GM21737 (cell line): ENCODE results near the gene ZNF362.
A peak's percentile ranks its signal among the peaks of the same experiment; 100 is the strongest.

Source experiments
- ATAC-seq: cut with Tn5 transposase; IDR thresholded peaks from one replicate; pipeline ENCODE4 v1.9.1; 2021; ENCODE audit warnings: mild to moderate bottlenecking, moderate library complexity; ENCODE audit not compliant: unreplicated experiment

The ZNF362 gene

DNA sequence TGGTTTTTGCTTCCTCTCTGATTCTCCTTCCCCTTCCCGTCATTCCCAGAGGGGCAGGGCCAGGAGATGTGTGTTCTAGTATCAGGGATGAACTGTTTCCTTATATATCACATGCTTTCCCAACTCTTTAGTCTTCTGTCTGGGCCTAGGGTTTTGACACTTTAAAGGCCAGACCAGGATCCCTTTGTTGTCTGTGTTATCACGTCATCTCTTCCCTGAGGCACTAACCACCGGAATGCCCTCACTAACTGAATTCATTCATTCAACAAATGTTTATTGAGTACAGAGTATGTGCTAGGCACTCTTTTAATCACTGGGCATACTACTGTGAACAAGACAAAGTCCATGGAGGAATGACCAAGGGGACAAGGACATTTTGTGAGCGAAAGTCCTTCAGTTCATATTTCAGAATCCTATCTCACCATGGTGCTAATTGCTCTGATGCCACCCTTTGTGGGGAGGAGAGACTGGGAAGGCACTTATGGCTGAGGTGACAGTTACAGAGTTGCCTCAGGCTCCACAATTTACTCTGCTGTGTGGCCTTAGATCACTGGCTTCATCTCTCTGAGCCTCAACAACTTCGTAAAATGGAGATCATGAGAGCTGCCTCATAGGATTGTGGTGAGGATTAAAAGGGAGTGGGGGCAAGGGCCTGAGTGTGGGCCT, 12.0 kb upstream of the ZNF362 start:
- ATAC-seq: no peak

DNA sequence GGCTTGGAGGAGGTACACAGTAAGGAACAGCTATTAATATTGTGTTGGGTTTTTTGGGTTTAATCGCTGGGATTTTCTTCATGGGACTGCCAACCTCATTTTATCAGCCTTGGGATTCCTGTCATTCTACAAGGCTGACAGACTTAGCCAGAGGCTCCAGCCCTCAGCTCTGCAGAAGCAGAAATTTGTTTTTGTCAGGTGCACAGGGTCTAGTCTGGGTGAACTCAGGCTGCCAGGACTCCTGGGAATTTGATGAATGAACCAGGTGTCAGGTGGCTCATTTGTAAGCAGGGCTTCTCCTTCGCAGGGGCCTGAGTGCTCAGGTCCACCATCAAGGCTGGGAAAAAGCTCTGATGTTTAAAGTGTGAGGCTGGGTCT, 11.5 kb upstream of the ZNF362 start:
- ATAC-seq: no peak

DNA sequence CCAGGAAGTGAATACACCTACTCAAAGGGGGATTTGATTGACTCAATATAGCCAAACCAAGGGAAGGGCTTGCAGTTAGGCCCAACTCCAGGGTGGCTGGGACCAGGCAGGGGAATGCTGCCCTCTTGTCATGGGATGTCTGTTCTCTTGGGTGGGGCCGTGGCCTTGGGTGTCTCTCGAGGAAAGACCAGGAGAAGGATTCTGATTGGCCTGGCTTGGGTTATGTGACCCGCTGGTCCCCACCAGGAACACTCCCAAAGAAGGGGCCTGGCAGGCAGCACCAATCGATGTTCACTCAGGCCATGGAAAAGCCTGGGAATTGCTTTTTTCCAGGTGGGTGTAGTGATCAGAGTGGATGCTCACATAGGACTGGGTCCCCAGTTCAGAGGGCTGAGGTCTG, 10.1 kb upstream of the ZNF362 start:
- ATAC-seq: no peak

DNA sequence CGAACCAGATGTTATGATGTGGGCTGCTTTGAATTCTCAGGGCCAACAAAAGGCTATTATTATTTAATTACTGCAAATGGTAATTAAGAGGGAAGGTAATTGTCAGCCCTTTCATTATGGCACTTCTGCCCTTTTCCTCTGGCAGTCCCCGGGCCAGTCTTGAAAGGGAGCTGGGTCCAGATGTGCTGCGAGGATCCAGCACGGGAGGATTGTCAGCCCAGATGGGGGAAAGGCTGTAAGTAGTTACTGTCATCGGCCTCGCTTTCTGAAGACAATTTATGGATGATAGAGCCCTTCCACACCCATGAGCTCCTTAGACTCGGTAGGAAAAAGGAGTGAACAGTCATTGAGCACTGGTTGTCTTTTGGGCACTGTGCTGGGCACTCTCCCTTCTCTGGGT, 8.7 kb upstream of the ZNF362 start:
- no peak for ATAC-seq

DNA sequence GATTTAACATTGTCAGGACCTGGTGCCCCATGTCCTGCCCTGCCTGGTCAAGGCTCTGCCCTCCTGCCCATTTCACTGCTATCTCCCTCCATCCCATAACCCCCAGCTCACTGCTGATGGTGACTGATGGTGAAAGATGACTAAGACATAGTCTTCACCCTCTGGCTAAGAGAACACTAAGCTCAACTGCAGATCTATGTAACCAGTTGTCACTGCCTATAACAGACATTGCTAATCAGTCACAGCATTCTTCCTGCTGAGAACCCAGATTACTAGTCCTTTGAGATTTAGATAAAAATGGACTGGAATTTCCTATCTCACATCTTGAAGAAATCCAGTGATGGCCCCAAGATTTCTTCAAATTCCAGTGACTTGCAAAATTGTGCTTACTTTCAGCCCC, 8.0 kb upstream of the ZNF362 start:
- no peak for ATAC-seq

DNA sequence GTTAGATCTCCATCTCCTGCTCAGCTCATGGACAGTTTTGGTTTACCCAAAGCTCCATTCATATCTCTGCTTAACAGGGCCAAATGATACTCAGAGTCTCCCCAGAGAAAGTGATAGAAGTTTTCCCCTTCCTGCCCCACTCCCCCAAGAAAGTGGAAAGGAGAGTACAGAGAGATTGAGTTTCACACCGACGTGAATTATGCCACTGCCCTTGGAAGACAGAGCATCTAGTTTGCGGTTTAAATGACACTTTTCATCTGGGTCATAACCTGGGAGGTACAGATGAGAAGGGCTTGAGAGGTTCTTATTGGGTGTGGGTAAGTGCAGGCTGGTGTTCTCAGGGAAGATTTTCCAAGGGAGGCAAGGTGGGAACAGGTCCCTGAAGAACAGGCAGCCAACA, 6.9 kb upstream of the ZNF362 start:
- ATAC-seq: no peak

DNA sequence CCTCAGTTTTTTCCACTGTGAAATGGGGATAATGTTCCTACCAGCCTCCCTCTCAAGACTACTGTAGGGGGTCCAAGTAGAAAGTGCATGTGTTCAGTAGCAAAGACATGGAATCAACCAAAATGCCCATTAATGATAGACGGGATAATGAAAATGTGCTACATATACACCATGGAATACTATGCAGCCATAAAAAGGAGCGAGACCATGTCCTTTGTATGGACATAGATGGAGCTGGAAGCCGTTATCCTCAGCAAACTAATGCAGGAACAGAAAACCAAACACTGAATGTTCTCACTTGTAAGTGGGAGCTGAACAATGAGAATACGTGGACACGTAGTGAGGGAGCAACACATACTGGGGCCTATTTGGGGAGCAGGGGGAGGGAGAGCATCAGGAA, 6.1 kb upstream of the ZNF362 start:
- ATAC-seq: no peak

DNA sequence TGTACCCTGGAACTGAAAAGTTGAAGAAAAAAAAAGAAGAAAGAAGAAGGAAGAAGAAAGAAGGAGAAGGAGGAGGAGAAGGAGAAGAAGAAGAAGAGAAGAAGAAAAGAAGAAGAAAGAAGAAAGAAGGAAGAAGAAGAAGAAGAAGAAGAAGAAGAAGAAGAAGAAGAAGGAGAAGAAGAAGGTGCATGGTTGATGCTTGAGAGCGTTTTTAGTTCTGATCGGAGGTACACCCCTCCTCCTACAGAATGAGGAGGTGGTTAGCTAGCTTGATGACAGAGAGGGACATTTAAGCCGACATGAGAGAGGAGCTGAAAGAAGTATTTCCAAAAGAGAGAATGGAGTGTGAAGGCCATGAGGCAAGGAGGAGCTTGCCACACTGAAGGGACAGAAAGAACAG, 5.6 kb upstream of the ZNF362 start:
- ATAC-seq: no peak

DNA sequence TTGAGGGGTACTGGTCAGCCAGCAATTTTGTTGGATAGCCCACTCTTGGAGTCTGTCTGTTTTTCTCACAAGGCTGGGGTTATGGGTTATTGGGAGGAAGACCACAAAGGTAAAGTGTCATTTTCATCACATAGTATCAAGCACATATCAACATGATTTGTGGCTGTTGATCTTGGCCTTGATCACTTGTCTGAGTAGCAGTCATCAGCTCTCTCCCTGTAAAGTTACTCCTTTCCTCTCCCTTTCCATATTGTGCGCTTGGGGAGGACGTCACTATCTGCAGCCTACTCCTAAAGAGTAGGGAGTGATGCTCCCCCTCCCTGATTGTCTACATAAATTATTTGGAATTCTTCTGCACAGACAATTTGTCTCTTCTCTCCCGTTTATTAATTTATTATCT, 1.8 kb upstream of the ZNF362 start:
- ATAC-seq: no peak

DNA sequence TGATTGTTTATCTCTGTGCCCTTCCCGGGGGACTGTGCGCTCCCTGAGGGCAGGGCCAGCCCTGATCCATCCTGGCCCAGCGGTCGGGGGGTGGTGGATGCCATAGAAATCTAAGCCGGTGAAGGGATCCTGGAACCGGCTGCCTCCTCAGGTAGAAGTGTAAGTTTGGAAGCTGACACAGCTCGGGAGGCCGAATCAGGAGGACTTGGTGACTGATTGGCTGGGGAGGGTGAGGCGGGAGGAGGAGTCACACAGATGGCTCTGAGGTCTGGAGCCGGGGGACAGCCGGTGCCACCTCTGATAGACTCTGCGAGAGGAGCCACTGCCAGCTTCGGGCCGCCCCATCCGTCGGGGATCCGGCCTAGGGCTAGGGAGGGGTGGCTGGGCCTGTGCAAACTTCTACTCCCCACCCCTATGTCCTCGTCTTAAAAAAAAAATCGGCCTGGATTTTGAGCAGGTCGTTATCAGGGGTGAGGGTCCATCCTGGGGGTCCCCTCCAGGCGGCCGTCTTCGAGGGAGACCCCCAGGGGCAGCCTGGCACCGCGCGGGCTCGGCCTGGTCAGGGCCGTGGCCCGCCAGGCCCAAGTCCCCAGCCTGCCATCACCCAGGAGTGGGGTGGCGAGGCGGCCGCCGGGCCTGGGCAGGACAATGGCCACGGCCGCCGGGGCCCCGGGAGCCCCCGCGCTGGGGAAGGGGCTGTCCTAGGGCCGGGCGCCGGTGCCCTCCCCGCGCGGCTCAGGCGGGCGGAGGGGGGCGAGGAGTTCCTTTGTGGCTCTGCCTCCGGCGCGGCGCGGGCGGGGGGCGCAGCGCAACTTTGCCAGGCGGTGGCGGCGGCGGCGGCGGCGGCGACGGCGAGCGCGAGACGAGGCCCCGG, 708 bp upstream of the ZNF362 start:
- peak; percentile 15 for ATAC-seq

DNA sequence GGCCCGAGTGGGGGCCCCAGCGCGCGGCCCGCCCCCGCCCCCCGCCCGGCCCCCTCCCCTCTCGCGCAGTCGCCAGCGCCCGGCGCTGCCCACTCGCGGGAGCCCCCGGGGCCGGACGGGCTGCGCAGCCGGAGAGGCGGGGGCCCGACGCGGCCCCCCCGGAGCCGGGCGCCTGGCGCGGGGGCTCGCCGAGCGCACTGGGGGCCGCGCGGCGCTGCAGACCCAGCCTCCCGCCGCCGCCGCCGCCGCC, 146 bp upstream of the ZNF362 start:
- ATAC-seq: no peak

DNA sequence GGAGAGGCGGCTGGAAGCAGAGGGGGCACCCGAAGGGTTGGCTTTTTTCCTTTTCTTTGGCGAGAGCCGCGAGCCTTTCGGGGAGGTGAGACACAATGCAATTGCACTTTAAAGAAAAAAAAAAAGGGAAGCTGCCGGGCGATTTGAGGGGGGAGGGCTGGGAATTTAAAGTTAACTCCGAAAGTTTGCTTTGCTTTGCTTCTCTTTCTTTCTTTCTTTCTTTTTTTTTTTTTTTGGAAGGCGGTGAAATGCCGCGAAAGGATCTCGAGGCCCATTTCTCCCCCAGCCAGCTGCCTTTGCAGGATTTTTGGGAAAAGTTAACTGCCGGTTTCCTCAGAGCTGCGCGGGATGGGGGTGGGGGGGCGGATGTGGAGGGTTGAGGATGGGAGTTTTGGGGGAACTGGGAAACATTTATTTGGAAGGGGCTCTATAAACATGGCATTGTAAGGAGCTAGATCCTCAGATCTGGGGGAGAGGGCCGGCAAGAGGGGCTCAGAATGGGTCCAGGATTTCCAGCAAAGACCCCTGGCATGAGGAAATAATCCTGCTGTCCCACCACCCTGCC, 997 bp downstream of the ZNF362 start:
- ATAC-seq: no peak

DNA sequence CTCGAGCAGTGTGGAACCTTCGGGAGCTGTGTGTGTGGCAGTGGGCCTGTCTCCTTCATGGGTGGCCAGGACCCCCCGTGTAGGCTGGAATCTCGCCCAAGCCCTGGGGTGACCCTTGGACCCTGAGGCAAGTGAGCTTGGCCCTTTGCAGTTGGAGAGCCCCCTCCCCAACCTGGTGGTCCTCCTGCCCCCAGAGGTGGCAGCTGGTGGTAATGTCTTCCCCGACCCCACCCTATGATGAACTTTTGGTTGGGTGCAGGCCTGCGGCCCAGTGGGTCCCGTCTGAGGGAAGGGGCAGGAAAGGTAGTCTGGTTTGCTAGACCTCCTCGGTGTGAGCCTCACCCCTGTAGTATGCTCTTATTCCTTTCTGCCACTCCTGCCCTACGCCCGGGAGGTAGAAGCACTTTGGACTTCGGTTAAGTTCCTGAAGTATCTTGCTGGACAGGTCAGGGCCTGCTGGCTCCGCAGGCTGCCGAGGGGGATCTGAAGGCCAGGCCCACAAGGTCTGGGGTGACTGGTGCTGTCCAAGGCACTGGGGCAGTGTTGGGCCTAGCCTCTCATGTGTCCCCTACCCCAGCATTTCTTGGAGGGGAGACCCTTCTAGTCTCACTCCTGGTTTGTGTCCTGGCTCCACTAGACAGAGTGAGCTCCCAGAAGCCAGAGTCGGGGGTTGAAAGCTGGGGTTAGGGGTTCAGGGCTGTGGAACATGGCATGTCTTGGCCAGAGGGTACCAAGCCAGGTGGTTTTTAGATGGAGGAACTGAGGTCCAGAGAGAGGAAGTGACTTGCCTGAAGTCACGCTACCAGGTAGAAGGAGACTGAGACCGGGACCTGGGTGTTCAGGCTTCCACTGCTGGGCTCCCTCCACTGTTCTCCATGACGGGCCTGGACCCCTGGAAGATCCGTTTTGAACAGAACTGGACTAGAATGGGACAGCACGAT, 1.8 kb downstream of the ZNF362 start:
- no peak for ATAC-seq

DNA sequence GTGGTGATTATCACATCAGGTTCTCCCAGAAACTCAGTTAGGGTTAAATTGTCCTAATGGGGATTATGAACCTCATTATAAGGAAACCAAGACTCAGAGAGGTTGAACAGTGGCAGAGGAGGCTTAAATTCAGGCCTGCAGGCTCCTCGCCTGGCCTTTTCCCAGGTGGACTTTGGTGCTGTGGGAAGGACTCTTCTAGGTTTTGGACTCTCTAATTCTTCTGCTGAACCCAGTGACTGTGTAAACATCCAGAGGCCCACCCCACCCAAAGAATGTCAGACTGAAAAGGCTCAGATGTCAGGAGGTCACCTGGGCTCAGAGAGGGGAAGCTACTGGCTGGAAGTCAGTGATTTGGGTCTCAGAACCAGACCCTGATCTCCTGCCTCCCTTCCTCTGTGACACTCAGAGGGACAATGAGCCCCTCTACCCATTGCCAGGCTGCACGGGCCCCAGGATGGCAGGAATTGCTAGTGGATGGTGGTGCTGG, 2.5 kb downstream of the ZNF362 start:
- ATAC-seq: no peak

DNA sequence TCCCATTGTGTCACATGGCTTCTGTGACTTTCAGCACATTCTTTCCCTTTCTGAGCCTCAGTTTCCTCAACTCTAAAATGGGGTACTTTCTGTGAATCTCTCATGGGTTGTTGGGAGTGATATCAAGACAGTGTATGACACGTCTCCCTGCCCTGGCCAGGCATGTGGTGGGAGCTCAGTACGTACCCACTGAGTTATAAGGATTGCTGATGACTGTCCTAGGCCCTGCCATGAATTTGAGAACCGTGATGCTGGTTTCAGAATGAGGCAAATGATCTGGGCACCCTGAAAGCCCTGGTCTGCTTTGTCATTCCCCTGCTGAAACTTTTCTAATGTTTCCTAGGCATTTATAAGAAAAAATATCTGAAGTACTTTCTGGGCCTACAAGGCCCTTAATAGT, 3.6 kb downstream of the ZNF362 start:
- no peak for ATAC-seq

DNA sequence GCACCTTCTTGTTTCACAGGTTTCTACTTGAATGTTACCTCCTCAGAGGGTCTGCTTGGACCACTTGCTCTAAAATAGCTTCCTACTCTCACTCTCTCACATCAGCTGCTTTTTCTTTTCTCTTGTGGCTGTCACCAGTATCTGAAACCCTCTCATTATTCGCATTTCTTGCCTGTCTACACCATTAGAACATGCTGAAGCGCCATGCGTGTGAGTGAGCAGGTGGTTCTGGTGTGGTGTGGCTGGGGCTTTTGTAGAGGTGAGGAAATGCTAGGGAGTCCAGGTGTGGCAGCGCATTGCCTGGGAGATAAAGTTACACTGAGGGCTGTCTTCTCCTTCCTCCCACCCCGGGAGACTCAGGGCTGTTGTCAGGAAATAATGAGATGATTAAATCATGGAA, 4.1 kb downstream of the ZNF362 start:
- no peak for ATAC-seq

DNA sequence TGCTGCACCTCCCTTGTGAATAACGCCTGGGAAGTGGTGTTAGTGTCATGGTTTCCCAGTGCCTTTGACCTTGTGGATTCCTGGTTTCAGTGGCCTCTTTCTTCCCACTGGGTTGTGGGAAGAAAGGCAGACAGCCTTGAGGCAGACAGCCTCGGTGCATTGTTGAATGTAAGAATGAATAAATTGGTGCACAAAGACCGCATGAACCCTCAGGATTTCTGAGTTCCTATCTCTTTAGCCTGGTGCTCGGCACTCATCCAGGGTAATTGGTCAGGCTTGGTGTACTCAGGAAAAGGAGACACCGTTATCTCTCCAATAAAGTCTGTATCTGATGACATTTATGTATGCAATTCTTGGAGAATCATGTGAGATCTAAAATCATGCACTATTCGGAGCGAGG, 5.1 kb downstream of the ZNF362 start:
- no peak for ATAC-seq

DNA sequence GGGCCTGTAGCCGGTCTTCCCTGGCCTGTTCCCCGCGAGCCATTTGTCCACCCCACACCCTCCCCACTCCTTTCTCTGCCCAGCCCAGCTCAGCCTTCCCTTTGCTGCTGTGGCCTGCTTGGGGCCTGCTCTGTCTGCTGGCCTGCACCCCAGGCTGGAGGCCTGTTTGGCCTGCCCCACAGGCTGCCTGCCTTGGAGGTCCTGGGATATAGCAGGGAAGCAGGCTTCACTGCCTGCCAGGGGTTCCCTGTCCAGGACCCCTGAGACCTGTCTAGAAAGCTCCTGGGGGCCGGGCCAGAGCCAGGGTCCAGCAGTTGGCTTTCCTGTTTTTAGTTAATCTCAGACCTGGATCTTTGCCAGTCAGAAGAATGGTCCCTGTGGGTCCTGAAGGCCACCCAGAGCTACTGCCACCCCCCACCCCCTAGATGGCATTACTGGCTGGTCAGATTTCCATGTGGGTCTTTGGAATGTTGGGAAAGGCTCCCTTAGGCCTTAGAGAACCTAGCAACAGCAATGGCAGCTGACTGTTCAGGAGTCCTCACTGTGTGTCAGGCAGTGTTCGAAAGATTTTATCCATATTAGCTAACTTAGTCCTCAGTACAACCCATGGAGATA, 7.7 kb downstream of the ZNF362 start:
- ATAC-seq: no peak

DNA sequence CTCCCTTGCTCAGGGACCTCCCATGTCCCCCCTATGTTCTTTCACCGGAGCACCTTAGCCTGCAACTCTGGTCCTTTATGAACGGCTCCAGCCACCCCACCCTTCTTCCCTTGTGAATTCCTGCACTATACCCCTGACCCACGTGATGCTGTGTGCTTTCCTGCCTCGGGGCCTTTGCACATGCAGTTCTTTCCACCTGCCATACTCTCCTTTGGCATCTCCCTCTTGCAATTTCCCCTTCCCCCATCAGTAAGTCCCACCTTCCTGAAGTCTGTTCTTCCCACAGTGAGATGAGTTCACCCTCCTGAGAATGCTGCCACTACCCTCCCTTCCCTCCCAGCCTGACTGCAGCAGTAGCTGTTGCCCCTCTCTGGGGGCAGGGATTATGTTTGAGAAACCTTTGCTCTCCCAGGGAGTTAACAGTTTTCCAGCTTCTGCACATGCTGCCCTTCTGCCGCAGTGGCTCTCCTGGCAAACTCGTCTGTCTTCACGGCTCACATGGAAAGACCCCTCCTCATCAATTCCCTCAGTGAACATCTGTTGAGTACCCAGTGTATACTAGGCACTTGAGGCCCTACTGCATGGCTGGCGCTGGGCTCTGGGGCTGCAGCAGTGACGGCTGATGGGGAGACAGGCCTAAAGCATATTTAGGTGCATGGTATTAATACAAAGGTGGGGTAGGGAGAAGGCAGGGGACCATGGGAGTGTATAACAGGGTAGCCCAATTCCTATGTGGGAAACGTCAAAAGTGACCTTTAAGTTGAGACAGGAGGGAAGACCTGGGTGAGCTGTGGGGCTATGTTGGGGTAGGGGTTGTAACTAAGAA, 9.7 kb downstream of the ZNF362 start:
- no peak for ATAC-seq

DNA sequence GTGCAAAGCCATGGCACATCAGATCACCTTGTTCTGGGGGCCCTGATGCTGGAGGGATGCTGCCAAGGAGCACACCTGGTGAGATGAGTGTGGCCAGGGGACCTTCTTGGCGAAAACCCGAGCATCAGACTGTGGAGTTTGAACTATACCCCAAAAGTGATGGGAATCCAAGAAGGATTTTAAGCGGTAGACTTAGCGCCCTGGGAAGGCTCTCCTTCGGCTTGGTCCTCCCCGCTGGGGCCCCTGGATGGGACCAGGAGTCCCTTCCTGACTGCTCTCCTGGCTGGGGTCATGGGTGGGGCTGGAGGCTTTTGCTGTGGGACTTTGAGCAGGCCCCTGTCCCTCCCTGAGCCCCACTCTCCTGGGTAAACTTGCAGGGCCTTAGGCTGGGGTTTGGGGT, 10.5 kb downstream of the ZNF362 start:
- no peak for ATAC-seq
